A172 (cell line): Measurements from ENCODE around the gene PTPRG. TPM values are rescaled to one million over a fixed set of nuclear protein-coding genes. Genes with fewer than 3 reads are reported as not detected.

Source experiments
- DNase-seq: peaks from one replicate; pipeline ENCODE4 v3.0.0-alpha.2; 2015; ENCODE audit warnings: low spot score
- total RNA-seq: library from RNA; depleted of rRNA; stranded (reverse); fragments of >200 nt; shearing (Covaris generic); gene quantifications from 2 replicates; pipeline ENCODE4 v1.2.3, GENCODE V29; 2014

The PTPRG gene
- total RNA-seq, 1 experiment from 2014 or later = 7.3 TPM

DNA sequence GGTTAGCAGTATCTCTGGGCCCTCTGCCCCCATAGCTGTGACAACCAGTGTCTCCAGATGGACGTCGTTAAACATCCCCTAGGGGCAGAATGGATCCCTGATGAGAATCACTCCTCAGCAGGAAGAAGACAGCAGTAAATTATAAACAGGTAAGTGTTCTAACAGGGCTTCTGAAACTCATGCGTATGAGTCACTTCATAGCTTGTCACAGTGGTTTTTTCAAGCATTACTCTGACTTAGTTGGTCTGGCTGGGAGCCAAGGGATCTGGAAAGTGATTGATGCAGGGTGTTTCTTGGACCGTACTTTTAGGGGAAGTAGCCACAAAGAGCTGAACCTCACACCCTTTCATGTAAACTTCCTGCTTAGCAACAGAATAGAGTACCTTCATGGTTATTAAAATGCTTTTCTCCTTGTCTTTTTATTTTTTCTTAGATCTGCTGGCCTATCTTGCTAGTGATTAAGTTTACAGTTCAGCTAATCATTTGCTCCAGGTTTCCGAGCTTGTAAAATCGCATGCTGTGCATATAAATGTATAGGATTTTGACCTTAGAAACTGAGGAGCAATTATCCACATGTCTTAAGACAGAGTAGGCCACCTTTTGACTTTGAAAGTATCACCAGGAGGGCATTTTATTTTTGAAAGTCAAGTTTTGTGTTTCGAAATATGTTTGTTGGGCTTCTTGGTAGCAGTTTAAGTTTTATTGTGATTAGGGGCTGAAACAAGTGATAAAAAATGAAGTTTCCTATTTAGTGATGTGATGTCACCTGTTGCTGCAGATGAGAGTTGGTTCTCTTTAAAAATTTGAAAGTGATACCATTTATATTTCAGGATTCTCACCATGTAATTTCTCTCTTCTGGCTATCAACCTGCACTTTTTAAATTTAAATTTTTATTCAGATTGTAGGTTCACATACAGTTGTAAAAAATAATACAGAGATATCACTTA is 333.9 kb downstream of the PTPRG start:
- DNase-seq = peak; percentile 90

GRCh38 chr3:61896251-61896650 is 334.9 kb downstream of the PTPRG start:
- no peak for DNase-seq

- no peak for DNase-seq
Observed at GRCh38 chr3:61897848-61898247, 336.5 kb downstream of the PTPRG start.

DNA sequence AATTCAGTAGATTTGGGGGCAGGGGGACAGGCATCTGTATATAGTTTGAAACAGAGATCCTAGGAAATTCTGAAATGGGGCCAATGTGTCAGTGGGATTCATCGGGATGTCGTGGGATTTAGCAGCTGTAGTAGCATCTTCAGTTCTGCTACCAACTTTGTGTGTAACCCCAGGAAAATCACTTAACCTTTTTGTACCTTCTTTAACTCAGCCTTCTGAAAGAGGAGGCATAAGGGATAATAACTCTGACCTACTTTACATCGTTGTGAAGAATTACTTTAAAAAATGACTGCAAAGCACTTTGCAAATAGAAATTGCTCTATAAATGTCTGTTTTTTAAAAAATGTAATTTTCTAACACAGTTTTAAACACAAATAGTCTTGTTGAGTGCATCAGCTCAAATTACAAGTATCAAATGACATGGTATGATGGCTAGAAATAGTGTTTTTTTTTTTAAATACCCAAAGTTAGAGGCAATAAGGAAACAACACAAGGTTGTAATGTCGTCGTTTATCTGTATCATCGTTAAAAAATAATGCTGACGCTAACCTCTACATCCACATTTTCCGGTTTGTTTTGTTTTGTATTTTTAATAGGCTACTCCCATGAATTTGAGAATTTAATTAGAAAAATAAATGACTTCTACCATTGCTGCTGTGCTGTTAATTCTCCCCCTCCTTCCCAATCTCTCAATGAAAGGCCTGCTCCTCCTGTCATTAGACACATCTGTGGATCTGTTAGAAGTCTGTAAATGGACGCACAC is 338.5 kb downstream of the PTPRG start:
- DNase-seq = no peak

DNA sequence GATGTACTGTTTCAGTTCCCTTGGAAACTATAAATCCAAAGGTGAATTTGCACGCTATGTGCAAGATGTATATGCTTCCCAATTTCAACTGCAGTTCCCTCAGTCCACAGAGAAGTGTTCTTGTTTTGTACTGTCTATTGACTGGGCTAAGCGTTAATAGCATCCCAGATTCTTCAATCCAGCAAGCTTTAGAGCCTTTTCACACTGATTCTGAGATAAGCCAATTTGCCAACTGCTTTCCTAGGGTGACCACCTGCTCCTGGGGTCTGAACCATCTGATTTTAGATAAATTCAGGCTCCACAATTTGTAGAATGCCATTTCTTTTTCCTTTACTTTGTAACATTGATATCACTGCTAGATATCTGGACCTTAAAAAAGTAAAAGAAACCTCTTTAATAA is 340.1 kb downstream of the PTPRG start:
- DNase-seq = no peak

- DNase-seq = no peak
Observed at GRCh38 chr3:61901986-61902385, 340.6 kb downstream of the PTPRG start.

GRCh38 chr3:61903074-61903473 is 341.7 kb downstream of the PTPRG start:
- no peak for DNase-seq

DNA sequence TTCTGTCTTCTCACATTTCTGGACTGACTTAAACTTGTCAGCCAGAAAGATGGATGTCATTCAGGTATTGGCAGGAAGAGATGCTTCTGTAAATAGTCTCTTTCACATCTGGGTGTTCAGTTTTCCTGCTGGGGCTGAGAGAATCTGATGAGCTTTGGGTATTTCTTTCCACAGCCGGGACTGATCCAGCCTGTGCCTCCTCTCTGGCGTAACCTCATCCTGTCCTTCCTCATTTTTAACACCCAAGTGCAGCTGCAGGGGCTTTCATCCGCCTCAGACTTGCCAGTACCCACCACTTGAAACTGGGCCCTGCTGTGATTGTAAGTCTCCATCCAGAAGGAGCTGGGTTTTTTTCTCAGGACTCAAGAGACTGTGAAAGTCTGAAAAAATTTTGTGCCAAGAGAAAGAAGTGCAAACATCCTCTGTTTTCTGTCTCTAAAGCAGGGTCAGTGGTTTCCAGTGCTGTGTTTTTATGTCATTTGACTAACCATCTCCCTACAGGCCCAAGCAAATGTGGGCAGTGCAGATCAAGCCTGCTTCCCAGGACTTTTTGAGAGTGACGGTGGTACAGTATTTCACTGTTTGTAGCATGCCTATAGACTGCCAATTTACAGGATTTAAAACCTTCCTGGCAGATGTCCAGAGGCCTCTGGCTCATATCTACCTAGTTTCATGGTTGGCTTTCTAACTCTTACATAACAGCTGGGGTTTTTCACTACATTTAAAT is 342.7 kb downstream of the PTPRG start:
- DNase-seq = no peak

DNA sequence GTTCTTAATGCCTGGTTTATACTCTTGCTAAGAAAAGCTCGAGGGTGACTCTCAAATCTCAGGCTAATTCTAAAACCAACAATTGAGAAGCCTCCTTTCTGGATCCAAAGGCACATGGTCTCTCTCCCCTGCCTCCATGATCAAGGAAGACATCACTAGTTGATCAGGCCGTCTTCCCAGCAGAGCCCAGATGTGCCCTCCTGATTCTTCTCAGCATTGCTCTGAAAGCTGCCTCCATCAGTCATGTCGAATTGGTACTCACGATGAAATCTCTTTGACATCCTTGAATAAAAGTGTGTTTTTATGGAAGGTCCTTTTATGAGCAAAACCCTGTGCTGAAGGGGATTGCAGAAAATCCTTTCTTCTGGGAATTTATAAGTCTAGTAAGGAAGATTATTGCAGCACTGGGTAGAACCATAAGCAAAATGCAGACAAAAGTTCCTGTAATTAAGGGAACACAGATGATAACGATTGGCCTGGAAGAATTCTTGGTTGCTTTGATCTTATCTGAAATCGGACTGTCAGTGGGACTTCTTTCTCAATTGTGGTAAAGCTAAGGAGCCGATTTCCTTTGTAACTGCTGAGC is 345.9 kb downstream of the PTPRG start:
- no peak for DNase-seq

GRCh38 chr3:61908382-61908781 is 347.0 kb downstream of the PTPRG start:
- DNase-seq = no peak

- no peak for DNase-seq
Observed at GRCh38 chr3:61910732-61911131, 349.4 kb downstream of the PTPRG start.

DNA sequence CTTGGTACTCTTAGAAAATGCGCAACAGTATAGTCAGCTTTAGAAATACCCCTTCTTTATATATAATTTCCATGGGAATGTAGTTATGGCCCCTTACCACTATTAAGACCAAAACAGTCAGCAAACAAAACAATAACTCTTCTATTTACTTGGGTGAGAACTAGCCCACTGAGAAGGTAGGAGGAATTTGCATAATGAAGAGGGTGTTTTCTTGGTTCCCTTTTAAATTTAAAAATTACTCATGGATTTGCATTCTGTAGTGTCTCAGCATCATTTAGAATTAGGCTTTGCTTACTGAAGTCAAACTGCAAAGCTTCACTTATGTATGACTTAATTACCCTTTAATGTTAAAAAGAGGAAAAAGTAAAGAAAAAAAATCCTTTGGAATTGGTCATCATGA is 350.8 kb downstream of the PTPRG start:
- no peak for DNase-seq

DNA sequence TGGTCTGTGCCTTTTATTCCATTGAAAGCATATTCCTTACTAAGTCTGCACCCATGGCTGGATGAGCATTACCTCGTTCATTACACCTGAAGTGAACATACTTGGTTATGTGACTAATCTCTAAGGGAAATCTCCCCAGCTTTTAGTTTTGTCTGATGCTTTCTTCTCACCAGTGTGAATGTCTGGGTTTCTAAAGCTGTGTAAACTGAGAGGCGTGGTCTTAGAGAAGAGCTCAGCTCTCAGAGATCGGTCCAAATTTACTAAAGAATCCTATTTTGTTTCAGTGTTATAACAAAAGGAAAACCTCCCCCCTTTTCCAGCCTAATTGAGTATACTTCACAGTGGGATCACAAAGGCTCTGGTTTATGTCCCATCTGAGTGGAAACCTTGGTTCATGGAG is 352.3 kb downstream of the PTPRG start:
- DNase-seq = no peak

- DNase-seq = no peak
Observed at GRCh38 chr3:61914276-61914675, 352.9 kb downstream of the PTPRG start.

GRCh38 chr3:61915296-61915695 is 353.9 kb downstream of the PTPRG start:
- DNase-seq = no peak

DNA sequence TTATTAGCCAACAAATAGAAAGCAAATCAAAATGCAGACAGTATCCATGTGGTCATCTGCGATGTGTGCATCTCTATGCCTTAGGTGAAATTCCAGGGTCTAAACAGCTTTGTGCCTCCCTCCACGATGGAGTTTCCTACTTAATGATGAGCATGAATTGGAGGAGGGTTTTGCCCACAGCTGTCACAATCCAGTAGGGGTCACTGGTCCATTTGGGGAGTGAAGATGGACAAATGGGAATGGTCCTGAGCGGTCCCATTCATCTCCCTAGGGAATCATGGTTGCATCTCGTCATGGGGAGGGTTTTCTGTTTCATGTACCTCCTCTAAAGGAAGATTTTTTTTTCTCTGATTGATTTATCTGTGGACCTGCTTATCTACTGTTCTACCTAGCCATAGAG is 358.0 kb downstream of the PTPRG start:
- DNase-seq = no peak

DNA sequence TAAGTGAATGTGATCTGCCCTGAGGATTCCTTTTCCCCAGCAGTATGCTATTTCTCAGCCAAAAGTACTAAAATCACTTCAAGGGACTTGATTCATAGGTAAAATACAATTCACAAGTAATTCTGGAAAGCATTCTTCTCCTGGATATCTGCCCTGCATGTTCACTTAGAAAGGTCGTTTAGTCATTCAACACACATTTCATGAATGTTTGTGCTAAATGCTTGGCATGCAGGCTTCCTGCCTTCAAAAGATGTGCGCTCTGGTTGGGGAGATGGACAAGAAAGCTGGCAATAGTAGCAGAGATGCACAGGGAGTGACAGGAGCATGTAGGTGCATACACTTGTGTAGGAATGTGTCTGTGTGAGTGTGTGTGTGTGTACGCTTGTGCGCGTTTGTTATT is 360.7 kb downstream of the PTPRG start:
- DNase-seq = no peak

DNA sequence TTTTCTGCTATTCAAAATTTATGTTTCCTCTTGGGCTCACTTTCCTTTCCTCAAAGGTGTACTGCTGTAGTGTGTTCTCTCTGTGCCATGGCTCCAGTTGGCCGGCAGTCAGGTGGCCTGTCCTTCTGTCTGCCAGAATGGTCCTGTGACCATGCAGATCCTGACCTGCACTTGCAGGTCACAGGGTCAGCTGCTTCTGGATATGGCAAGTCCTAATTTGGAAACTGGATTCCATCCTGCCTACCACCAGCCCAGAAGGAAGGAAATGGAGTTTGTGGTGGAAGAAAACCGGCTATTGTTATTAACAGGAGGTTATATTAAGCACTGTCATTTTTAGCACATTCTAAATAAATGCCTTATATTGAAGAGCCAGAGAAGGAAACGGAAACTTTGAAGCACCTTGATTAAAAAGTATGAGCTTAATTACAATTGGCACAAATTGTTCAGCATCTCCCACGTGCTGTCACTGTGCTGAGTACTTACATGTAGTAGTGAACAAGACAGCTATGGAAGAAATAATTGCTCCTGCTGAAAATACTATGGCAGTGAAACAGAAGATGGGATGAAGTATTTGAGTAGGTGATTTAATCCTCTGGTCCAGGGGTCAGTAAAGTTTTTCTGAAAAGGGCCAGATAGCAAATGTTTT is 362.8 kb downstream of the PTPRG start:
- no peak for DNase-seq

DNA sequence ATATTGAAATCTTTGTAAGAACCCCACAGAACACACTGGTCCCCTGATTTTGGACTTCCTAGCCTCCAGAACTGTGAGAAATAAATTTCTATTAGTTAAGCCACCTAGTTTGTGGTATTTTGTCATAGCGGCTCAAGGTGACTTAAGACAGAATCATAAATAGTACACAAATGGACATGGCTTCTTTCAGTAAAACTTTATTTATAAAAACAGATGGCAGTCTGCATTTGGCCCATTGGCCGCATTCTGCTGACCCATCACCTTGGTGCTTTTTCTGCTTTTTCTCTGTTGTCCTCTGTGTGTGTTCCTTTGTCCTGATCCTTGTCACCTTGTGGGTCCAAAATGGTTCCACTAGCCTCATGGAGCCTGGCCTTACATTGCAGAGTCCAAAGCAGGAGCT is 363.6 kb downstream of the PTPRG start:
- DNase-seq = no peak

GRCh38 chr3:61925721-61926120 is 364.4 kb downstream of the PTPRG start:
- no peak for DNase-seq

GRCh38 chr3:61926923-61927322 is 365.6 kb downstream of the PTPRG start:
- DNase-seq = no peak
